HFF-Myc (cell line): ENCODE data around the gene ANO8.
A peak's percentile ranks its signal among the peaks of the same experiment; 100 is the strongest.
"Not testable (repeated sequence)": the region's sequence is repeated elsewhere in the genome, so short reads cannot be mapped to it uniquely, and the experiment has no call there.

Source experiments
- DNase-seq: peaks from one replicate; pipeline ENCODE4 v3.0.0-alpha.2; 2011; ENCODE audit warnings: low read depth; ENCODE audit errors: extremely low read depth
- H3K4me3 ChIP-seq: replicated peaks from 2 replicates; pipeline ENCODE4 v1.5.1; 2011; ENCODE audit warnings: low read depth, mild to moderate bottlenecking, control low read depth, low read length
- TF ChIP-seq, protein P1 (sequence below): IDR thresholded peaks from 2 replicates; pipeline ENCODE4 v1.5.1; 2012; ENCODE audit warnings: mild to moderate bottlenecking, low read depth, low read length, control low read depth; ENCODE audit errors: missing control alignments

ANO8 gene

DNA sequence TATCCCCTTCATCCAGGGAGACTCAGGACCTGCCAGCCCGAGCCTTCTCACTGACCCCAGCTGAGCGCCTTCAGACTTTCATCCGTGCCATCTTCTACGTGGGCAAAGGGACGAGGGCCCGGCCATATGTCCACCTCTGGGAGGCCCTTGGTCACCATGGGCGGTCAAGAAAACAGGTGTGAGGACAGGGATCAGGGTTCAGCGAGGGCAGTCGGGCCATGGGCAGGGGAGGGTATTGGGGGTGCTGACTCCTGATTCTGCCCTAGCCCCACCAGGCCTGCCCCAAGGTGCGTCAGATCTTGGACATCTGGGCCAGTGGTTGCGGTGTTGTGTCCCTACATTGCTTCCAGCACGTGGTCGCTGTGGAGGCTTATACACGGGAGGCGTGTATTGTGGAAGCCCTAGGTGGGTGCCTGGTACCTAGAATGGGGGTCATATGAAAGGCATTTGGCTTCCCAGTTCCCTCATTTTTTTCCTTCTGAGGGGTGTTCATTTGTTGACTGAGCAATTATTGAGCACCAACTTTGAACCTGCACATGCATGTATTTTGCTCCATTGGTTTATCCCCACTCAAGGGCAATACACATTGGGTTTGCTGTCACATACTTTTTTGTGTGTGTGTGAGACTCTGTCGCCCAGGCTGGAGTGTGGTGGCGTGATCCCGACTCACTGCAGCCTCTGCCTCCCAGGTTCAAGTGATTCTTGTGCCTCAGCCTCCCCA, 49.1 kb downstream of the ANO8 start:
- H3K4me3 ChIP-seq, result no peak overlapping the region
- TF ChIP-seq, protein P1, sequence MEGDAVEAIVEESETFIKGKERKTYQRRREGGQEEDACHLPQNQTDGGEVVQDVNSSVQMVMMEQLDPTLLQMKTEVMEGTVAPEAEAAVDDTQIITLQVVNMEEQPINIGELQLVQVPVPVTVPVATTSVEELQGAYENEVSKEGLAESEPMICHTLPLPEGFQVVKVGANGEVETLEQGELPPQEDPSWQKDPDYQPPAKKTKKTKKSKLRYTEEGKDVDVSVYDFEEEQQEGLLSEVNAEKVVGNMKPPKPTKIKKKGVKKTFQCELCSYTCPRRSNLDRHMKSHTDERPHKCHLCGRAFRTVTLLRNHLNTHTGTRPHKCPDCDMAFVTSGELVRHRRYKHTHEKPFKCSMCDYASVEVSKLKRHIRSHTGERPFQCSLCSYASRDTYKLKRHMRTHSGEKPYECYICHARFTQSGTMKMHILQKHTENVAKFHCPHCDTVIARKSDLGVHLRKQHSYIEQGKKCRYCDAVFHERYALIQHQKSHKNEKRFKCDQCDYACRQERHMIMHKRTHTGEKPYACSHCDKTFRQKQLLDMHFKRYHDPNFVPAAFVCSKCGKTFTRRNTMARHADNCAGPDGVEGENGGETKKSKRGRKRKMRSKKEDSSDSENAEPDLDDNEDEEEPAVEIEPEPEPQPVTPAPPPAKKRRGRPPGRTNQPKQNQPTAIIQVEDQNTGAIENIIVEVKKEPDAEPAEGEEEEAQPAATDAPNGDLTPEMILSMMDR, result no peak
- DNase-seq, result no peak

DNA sequence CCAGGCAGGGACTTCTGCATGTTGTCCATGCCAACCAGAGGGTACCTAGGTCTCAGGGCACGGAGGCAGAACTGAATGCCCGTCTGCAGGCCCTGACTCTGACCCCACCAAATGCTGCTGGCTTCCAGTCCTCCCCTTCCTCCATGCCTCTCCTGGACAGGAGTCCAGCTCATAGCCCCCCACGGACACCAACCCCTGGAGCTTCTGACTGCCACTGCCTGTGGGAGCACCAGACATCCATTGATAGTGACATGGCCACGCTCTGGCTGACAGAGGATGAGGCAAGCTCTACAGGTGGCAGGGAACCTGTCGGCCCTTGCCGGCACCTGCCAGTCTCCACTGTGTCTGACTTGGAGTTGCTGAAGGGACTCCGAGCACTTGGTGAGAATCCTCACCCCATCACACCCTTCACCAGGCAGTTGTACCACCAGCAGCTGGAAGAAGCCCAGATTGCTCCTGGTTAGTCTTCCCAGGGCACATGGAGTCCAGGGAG, 51.1 kb downstream of the ANO8 start:
- TF ChIP-seq, protein P1, result no peak
- H3K4me3 ChIP-seq, result no peak overlapping the region
- no peak for DNase-seq

DNA sequence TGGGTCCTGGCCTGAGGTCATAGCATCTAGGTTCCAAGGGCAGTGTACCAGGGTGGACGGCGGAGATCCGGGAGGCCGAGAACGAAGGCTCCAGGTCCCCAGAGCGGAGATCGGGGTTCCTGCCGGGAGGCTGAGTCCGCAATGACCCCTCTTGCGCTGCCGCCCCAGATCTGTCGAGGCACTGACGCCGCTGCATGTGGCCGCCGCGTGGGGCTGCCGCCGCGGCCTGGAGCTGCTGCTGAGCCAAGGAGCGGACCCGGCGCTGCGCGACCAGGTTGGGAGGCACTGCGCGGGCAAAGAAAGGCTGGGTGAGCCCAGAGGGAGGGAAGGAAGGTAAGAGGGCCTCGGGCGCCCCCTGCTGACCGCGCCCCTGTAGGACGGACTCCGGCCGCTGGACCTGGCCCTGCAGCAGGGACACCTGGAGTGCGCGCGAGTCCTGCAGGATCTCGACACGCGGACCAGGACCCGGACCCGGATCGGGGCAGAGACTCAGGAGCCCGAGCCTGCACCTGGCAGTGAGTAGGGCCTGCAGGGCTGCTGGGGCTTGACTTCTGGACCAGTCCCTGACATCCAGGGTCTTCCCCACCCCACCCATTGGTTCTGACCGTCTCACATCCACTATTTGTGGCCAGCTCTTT, 52.0 kb downstream of the ANO8 start:
- TF ChIP-seq, protein P1, result peak; percentile 94
- H3K4me3 ChIP-seq, result peak overlapping the region; percentile 48
- peak; percentile 59 for DNase-seq

DNA sequence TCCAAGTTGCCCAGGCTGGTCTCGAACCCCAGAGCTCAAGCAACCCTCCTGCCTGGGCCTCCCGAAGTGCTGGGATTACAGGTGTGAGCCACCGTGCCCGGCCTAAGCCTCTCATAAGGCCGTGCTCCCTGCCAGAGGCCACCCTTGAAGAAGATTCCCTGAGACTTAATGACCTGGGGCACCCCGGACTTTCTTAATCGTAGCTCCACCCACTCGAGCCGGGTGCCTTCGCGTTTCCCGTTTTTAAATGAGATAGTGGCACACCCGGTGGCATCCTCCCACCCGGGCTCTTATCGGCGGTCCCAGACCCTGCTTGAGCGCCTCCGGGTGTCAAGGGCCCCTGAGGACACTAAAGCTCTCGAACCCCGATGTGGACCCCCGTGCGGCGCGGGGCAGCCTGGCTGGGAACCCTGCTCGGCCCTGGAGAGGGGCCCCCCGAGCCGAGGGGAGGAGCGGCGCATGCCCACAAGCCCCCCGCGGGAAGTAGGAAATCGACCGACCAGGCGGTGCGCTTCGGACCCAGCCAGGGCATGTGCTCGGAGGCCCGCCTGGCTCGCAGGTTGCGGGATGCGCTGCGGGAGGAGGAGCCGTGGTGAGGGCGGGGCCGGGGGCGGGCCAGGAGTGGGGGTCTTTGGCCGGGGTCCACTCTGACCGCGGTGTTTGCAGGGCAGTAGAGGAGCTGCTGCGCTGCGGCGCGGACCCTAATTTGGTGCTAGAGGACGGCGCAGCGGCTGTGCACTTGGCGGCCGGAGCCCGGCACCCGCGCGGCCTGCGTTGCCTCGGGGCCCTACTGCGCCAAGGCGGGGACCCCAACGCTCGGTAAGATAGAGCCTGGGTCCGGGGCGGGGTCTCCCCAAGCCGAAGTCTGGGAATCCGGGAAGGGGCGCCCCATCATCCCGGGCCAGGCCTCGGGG, 53.0 kb downstream of the ANO8 start, which contains the start of gene ANKLE1:
TSS of gene ANKLE1 (plus strand) at position 511 of the 914 bp plus-strand sequence. CDS start at position 531, 20 bp downstream.
- no peak for DNase-seq
- peak within 1 kb of the TSS; percentile 48 for H3K4me3 ChIP-seq
- TF ChIP-seq, protein P1, result no peak

DNA sequence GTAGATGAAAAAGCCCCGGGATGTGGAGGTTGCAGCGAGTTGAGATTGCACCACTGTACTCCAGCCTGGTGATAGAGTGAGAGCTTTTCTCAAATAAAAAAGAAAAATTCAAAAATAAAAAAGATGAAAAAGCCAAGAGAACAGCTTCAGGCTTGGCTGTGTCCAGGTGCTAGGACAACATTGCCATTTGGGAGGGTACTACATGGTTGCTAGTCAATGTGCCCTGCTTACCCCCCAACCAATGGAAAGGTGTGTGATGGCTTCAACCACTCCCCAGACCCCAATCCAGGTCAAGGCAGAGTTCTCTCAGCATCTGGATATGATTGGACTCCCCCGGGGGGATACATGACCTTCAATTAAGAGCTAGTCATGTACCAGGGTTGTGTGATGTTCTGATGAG, 55.2 kb downstream of the ANO8 start:
- TF ChIP-seq, protein P1, result no peak
- no peak overlapping the region for H3K4me3 ChIP-seq

DNA sequence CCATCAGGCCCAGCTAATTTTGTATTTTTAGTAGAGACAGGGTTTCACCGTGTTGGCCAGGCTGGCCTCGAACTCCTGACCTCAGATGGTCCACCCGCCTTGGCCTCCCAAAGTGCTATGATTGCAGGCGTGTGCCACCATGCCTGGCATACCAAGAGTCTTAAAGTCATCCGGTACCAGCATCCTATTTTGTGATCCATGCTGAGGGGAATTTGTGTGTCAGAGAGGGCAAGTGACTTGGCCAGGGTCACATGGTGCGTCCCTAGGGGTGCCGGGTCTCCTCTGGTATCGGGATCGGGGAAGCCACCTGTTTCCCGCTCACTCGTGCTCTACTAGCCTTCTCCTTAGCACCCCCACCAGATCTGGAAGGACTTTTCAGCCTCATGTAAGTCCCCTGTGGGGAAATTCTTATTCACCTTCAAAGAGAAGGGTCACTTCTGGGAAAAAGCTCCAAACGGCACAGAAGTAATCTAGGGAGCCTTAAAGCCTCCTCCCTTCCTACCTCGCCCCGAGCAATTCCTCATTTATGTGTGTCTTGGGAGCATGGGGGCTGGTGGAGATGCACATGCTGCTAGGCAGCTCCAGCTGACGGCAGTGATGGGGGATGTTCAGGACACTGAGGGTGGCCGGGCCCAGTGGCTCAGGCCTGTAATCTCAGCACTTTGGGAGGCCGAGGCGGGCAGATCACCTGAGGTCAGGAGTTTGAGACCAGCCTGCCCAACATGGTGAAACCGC, 59.0 kb downstream of the ANO8 start:
- no peak overlapping the region for H3K4me3 ChIP-seq
- DNase-seq, result no peak
- TF ChIP-seq, protein P1, result no peak

More for the DNA sequence above, 55.2 kb downstream of the ANO8 start:
- DNase-seq, result no peak

DNA sequence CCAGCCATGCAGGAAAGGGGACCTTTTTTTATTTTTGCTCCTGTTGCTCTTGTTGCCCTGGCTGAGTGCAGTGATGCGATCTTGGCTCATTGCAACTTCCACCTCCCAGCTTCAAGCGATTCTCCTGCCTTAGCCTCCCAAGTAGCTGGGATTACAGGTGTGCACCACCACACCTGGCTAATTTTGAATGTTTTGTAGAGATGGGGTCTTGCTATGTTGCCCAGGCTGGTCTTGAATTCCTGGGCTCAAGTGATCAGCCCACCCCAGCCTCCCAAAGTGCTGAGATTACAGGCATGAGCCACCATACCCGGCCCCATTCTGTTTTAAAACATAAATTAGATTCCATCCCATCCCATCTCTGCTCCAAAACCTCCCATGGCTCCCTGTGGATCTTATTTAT, 59.8 kb downstream of the ANO8 start:
- not testable (repeated sequence) for H3K4me3 ChIP-seq, DNase-seq
